ENCODE data around the gene PIR. TPM values are rescaled to one million over a fixed set of nuclear protein-coding genes. Genes with fewer than 3 reads are reported as not detected.

Gene PIR
- total RNA-seq, 4 donors from 2014 or later = 9.8 to 54.7 (median 25.0) TPM

DNA sequence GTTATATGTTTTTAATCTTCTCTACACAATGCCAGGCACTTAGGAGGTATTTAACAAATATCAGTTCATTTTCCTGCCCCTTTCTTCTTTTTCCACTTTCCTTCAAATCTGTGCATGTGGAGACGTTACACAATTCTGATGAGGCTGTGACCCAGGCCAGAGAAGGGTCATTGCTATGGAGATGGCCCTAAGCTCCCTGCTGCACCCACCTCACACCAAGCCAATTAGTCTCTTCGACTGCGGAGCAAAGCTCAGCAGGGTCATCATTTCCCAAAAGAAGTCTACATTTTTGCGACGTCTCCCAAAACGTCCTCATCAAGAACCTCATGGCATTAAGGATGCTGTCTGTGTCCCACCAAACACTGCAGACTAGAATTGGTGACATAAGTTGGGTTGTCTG, 80.0 kb downstream of the PIR start:
- no peak for DNase-seq (ENCODE audit: low spot score)
- TF ChIP-seq, protein P1, sequence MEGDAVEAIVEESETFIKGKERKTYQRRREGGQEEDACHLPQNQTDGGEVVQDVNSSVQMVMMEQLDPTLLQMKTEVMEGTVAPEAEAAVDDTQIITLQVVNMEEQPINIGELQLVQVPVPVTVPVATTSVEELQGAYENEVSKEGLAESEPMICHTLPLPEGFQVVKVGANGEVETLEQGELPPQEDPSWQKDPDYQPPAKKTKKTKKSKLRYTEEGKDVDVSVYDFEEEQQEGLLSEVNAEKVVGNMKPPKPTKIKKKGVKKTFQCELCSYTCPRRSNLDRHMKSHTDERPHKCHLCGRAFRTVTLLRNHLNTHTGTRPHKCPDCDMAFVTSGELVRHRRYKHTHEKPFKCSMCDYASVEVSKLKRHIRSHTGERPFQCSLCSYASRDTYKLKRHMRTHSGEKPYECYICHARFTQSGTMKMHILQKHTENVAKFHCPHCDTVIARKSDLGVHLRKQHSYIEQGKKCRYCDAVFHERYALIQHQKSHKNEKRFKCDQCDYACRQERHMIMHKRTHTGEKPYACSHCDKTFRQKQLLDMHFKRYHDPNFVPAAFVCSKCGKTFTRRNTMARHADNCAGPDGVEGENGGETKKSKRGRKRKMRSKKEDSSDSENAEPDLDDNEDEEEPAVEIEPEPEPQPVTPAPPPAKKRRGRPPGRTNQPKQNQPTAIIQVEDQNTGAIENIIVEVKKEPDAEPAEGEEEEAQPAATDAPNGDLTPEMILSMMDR (IDR thresholded peaks at IDR 0.05) = no peak
- ATAC-seq (ENCODE audit: low FRiP score) = no peak

DNA sequence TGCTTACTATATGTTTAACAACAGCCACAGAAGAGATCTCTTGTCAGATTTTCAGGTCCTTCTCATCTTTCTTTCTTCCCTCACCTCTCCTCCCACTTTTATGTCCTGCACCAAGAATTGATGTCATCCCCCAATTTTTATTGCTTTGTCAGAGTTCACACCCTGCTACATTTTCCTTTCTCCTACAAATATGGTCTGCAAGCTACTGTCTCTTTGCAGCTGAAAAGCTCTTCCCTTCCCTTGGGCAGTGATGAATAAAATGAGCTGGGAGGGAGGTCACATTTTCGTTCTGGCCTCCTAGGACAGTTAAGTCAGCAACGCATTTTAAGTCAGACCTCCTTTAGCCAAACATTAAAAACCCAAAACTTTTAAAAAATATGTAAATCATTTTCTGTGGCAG, 82.2 kb downstream of the PIR start:
- TF ChIP-seq, protein P1 (IDR thresholded peaks at IDR 0.05) = no peak
- ATAC-seq (ENCODE audit: low FRiP score) (no peak), DNase-seq (ENCODE audit: low spot score) (no peak)

DNA sequence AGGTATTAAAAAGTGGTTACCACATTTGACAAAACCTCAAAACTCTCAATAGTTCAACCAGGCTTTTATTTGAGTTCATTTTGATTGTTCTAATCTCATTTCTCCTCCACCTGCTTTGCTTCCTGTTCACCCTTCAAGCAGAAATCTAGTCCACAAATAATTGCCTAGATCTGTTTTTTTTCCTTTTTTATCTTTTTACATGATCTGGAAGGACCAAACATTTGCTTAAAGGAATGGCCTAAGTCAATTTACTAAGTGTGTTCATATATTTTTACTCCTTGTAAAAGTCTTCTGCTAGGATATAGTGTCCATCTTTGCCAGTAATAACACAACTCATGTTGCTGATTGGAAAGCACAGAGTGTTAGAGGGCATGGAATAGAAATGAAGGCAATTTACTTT, 82.7 kb downstream of the PIR start:
- DNase-seq (ENCODE audit: low spot score) (no peak), ATAC-seq (ENCODE audit: low FRiP score) (no peak)
- TF ChIP-seq, protein P1 (IDR thresholded peaks at IDR 0.05) = no peak

DNA sequence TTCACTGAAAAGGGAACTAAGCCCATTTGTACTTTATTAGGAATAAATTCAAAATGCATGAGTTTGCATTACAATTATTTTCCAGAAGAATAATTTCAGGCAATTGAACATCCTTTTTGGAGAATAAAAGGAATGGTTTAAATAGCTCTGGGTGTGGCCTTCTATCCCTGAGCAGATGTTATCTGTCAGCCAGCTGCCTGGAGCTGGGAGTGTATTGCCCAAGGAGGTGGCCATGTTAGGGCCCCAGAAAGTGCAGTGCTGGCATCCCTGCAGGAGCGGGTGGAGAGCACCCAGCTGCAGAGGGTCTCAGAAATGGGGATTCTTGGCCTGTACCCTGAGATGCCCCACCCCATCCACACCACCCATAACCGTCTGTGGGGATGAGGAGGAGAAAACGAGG, 87.3 kb downstream of the PIR start:
- TF ChIP-seq, protein P1 (IDR thresholded peaks at IDR 0.05) = no peak
- ATAC-seq (ENCODE audit: low FRiP score) (no peak), DNase-seq (ENCODE audit: low spot score) (no peak)

DNA sequence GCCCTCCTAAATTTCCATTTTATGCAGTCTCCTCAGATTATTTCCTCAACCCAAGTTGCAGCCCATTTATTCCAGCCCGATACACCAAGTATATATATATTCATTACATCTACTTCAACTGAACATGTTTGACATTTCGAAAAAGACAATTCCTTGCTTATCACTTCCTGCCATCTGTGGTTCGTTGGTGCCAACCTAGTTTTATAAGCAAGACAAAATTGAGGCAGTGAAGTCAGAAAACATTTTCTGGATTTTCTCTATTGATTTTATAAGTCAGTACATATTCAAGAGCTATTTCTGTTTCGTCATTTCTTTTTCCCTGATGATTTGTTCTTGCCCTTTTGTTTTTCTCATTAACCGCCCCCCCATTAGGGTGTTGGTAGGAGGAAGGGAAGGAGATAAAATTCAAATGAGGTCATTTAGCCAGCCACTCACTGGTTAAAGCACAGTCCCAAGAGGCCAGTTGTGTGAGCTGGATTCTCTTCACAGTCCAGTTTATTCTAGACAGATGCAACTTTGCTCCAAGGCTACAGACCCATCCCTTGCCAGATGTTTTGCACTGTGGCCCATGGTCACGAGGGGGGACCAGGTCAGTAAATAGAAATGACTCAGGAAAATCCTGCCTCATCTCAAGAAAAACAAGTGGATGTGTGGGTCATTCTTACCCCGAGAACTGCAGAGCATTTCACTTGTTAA, 88.6 kb downstream of the PIR start:
- ATAC-seq (ENCODE audit: low FRiP score) (no peak), DNase-seq (ENCODE audit: low spot score) (no peak)
- TF ChIP-seq, protein P1 (IDR thresholded peaks at IDR 0.05) = no peak

DNA sequence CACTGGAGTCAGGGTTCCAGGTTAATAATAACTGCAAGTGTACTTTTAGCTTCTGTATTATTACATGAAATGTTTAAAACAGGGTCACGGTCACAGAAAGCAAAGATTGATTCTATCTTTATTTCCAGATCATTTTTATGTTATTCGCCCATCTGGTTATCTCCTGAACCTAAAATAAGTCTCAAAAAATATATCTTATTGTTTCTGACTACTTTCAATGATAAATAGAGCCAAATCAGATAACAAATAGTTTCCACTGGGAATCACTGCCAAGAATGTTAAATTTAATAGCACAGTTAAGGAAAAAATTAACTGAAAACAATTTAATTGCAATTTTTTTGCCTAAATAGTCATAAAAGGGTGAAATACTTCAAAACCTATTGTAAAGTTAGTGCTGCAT, 91.8 kb downstream of the PIR start:
- ATAC-seq (ENCODE audit: low FRiP score) (no peak), DNase-seq (ENCODE audit: low spot score) (no peak)
- TF ChIP-seq, protein P1 (IDR thresholded peaks at IDR 0.05) = no peak

DNA sequence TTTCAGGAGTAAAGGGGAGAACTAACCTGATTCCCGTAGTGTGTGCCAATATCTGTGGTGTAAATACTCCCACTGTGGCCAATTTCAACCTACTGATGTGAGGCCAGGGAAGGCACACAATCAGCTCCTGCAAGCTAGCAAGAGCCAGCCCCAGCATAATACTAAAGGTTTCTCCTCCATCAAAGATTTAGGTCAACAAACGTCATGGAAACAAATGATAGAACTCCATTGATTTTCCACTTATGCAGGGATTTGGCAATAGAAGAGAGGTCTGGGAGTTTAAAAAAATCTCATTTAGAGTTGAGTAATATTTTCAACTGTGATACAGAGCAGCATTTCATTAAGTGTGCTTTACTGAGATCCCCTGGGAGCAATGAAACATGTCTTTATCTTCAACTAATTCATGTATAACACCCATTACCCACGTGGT, 93.2 kb downstream of the PIR start:
- ATAC-seq (ENCODE audit: low FRiP score) (no peak), DNase-seq (ENCODE audit: low spot score) (no peak)
- TF ChIP-seq, protein P1 (IDR thresholded peaks at IDR 0.05) = no peak

All from omental fat pad (tissue), 4 donors.